Activated CD4-positive, alpha-beta T cell treated with anti-CD3 and anti-CD28 coated beads for 4 hours (primary cell): ENCODE results near the gene SNX14.
A peak's percentile ranks its signal among the peaks of the same experiment; 100 is the strongest.

Experiments used
- DNase-seq, 2 donors: peaks; one replicate each; pipeline ENCODE4 v3.0.0-alpha.2; 2020

Gene SNX14

DNA sequence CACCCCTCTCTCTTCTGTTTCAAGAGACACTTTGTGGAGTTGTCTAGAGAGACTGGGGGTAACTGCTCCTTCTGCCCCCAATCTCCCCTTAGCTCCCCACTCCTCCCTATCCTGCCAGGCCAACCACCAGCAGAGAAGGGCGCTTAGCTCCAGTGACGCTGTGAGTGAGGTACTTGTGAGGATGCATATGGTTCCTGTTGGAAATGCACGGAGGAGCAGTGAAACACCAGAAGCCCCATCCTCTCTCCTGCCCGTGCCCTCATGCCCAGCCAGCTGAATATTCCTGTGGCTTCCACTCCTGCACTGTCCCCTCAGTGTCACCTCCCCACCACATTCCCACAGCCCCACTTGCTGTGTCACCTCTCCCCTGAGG is 131.9 kb downstream of the SNX14 start:
- no peak for DNase-seq

DNA sequence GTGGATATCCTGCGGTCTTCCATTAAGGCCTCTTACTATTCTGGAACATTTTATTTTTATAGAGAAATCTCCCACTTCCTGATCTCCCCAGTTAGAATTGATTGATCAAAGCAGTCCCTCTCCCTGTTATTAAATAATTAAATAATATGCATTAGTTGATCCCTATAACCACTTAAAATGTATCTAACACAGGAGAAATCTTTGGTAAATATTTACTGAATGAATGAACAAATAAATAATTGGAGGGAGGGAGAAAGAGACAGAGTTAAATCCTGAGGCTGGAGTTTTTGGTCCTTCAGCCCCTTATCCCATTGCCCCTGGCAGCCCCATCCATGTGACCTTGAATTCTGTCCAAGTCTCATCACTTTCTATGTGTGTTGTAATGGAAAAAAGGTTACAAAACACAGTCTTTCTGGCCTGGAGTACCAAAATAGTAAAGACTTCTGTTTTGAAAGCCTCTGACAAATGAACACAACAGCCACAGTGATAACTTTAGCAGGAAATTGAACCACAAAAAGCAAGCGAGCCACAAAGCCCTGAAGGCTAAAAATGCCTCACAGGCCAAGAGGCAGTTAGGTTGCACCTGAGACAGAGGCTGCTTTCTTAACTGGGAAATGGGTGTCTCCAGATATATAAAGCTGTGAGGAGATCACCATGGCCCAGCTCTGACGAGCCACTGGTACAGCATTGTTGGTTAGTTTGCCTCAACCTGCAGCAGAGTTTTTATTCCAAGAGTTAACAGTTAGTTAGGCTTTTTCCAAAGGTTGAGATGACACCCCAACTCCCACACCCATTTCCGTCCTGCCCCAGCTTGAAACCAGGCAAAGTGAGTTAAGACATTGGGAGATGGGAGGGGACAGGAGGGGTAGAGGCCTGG is 132.5 kb downstream of the SNX14 start:
- peak in 1 of 2 donors; percentile 10 for DNase-seq

- DNase-seq: no peak
Observed at GRCh38 chr6:85460154-85460920, 133.3 kb downstream of the SNX14 start.

GRCh38 chr6:85459224-85459901 is 134.3 kb downstream of the SNX14 start:
- no peak for DNase-seq

DNA sequence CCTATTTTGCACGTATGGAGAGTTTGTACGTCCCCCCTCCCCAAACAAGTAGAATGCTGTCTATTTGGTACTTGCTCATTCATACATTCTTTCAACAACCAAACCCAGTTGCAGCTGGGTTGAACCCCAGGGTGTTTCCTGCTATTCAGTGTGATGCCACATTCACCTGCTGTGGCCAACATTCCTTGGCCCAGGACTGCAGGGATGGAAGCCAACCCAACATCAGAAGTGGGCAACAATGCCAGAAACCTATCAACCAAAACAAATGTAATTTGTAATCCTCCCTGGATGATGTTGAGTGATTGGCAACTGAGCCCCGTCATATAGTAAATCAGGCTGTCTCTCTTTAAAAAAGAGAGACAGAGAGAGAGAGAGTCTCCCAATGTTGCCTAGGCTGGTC is 134.9 kb downstream of the SNX14 start:
- DNase-seq: no peak

DNA sequence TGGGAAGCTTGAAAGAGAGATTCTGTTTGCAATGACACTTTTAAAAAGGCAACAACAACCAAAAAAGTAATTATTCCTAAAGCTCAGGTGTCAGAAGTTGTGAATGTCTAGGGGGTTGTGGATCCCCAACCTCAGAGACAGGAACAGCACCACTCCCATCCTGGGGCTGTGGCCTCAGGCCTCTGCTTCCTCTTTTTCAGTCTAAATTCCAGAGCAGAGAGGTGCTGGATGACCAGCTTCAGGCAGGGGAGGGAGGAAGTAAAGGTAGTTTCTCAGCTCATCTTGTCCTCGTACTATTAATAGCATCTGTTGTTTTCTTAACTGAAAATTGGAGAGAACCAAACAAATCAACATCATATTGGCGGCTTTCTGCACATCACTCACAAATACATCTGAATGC is 135.5 kb downstream of the SNX14 start:
- DNase-seq: no peak

DNA sequence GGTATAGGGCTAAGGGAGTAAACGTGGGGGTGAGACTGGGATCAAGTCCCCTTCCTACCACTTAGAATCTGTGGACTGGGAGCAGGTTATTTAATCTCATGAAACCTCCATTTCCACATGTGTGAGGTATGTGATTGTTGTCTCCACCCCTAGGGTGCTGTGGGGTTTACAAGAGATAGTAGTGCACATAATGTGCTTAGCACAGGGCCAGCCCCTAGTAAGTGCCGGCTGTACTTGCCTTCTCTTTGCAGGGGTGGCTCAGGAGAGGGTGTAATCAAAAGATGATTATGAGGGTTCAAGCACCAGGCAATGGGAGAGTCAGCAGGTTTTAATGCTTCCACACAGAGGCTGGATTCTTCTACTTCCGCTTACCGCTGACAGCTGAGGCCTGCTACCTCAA is 136.9 kb downstream of the SNX14 start:
- no peak for DNase-seq
